CD4-positive, alpha-beta memory T cell (primary cell): ENCODE measurements around the gene COA8. TPM values are rescaled to one million over a fixed set of nuclear protein-coding genes. Genes with fewer than 3 reads are reported as not detected.

Source experiments
- CTCF ChIA-PET: fragments of 350-600 bp; sonication (Branson Sonifier 250); formaldehyde crosslinking; loops from one replicate; lab custom pipeline; 2021; ENCODE audit warnings: inconsistent platforms; ENCODE audit not compliant: partially characterized antibody; lab: Charles Lee
- POLR2A ChIA-PET: fragments of 350-600 bp; sonication (Branson Sonifier 250); formaldehyde crosslinking; loops from one replicate; lab custom pipeline; 2021; ENCODE audit not compliant: partially characterized antibody; lab: Charles Lee
- DNase-seq, 5 donors: peaks; one replicate each; pipeline versions ENCODE4 v3.0.0 to v3.0.0-alpha.2; 2020 to 2022; ENCODE audit warnings: mixed read lengths in 1 of 5
- H3K27ac ChIP-seq: one replicate; pipeline ENCODE4 v1.7.0; 2013; ENCODE audit warnings: low read depth, low read length
- H3K27me3 ChIP-seq: 2 replicates; pipeline ENCODE4 v1.7.0; 2013; ENCODE audit warnings: mild to moderate bottlenecking, low read length, moderate library complexity; ENCODE audit not compliant: insufficient read depth
- H3K36me3 ChIP-seq: 2 replicates; pipeline ENCODE4 v1.7.0; 2013; ENCODE audit warnings: mild to moderate bottlenecking, low read length, moderate library complexity; ENCODE audit not compliant: insufficient read depth
- H3K4me1 ChIP-seq: 2 replicates; pipeline ENCODE4 v1.7.0; 2013; ENCODE audit warnings: mild to moderate bottlenecking, low read length, moderate library complexity; ENCODE audit not compliant: insufficient read depth
- H3K4me3 ChIP-seq, 2 donors: one replicate each; pipeline ENCODE4 v1.7.0; 2013; ENCODE audit warnings: low read length in 2 of 2, mild to moderate bottlenecking in 1 of 2
- H3K9me3 ChIP-seq, 2 donors: one replicate each; pipeline ENCODE4 v1.7.0; 2013; ENCODE audit warnings: low read length in 2 of 2, control low read depth in 1 of 2; ENCODE audit not compliant: control insufficient read depth in 1 of 2
- H3K27ac Mint-ChIP-seq, 7 donors: one replicate each; pipeline ENCODE4 v1.8.0; 2020 to 2021; ENCODE audit warnings: mixed read lengths in 7 of 7, mild to moderate bottlenecking in 6 of 7, inconsistent platforms in 3 of 7, moderate library complexity in 3 of 7
- H3K27me3 Mint-ChIP-seq, 2 donors: one replicate each; pipeline ENCODE4 v1.8.0; 2020 to 2021; ENCODE audit warnings: mixed read lengths in 2 of 2
- H3K36me3 Mint-ChIP-seq, 2 donors: one replicate each; pipeline ENCODE4 v1.8.0; 2020 to 2021; ENCODE audit warnings: mixed read lengths in 2 of 2, inconsistent platforms in 1 of 2, mild to moderate bottlenecking in 1 of 2
- H3K4me1 Mint-ChIP-seq, 4 donors: one replicate each; pipeline ENCODE4 v1.8.0; 2020 to 2021; ENCODE audit warnings: mixed read lengths in 4 of 4, mild to moderate bottlenecking in 1 of 4
- H3K4me3 Mint-ChIP-seq, 8 donors: one replicate each; pipeline ENCODE4 v1.8.0; 2020 to 2021; ENCODE audit warnings: mixed read lengths in 8 of 8, mild to moderate bottlenecking in 7 of 8, moderate library complexity in 6 of 8, inconsistent platforms in 3 of 8
- H3K9me3 Mint-ChIP-seq, 8 donors: one replicate each; pipeline ENCODE4 v1.8.0; 2020 to 2021; ENCODE audit warnings: mixed read lengths in 8 of 8, mild to moderate bottlenecking in 5 of 8, inconsistent platforms in 3 of 8, moderate library complexity in 1 of 8
- intact Hi-C: fragments of 100-400 bp; cut with micrococcal nuclease; formaldehyde crosslinking; loops from one replicate; pipeline ENCODE4 v1.15.1; 2023
- polyA plus RNA-seq, 2 donors: library from polyadenylated mRNA; unstranded; fragments of 300-500 nt; fragmentation: Illumina TruSeq; gene quantifications; one replicate each; pipeline ENCODE4 v1.2.3, GENCODE V29; 2021
- total RNA-seq, 2 experiments: library from RNA; stranded (reverse); gene quantifications; one replicate each; pipeline ENCODE4 v1.2.3, GENCODE V29; 2021

The COA8 gene
- total and polyA plus RNA-seq, 4 experiments from 2014 or later = 26.1 to 63.9 (median 41.1) TPM

GRCh38 chr14:103532216-103533136, 30.3 kb upstream of the COA8 start:
- Mint-ChIP-seq H3K27me3 (no peaks in the 10 kb centered on the region), H3K27ac (peak overlapping the region in 3 of 7 donors; percentile 47 to 57 (median 53)), H3K36me3 (peaks cover 0 to 2% of the 10 kb centered on the region in 2 donors), H3K9me3 (no peaks in the 10 kb centered on the region), H3K4me3 (no peak overlapping the region), H3K4me1 (peaks cover 15 to 40% (median 24%) of the 10 kb centered on the region in 4 donors)
- Histone ChIP-seq H3K4me3 (no peak overlapping the region), H3K27me3 (no peaks in the 10 kb centered on the region), H3K9me3 (no peaks in the 10 kb centered on the region), H3K4me1 (peaks cover 30% of the 10 kb centered on the region), H3K36me3 (no peaks in the 10 kb centered on the region), H3K27ac (no peak overlapping the region)
- CTCF ChIA-PET = interaction anchor here (1.6 kb wide), 1 partner anchor 14 kb away, joined by 6 read pairs; no protein-coding TSS in a partner anchor
- DNase-seq = no peak
- POLR2A ChIA-PET = interaction anchor here (0.8 to 5.9 kb wide), 2 partner anchors 11 to 30 kb away, joined by 3 to 31 read pairs; partner anchors contain the start of genes BAG5 and COA8
- intact Hi-C loops = no loop called here

GRCh38 chr14:103533137-103533998, 29.4 kb upstream of the COA8 start:
- intact Hi-C loops = no loop called here
- no peaks in the 10 kb centered on the region for H3K27me3 ChIP-seq
- peaks cover 12 to 33% (median 19%) of the 10 kb centered on the region in 4 donors for H3K4me1 Mint-ChIP-seq
- H3K36me3 Mint-ChIP-seq = peaks cover 0 to 2% of the 10 kb centered on the region in 2 donors
- H3K27me3 Mint-ChIP-seq = no peaks in the 10 kb centered on the region
- no peaks in the 10 kb centered on the region for H3K9me3 ChIP-seq
- no peak overlapping the region for H3K4me3 Mint-ChIP-seq
- ChIA-PET CTCF (interaction anchor here (1.6 kb wide), 1 partner anchor 15 kb away, joined by 6 read pairs; no protein-coding TSS in a partner anchor), POLR2A (no interaction called here)
- H3K36me3 ChIP-seq = no peaks in the 10 kb centered on the region
- H3K4me3 ChIP-seq = no peak overlapping the region
- peak overlapping the region in 1 of 7 donors; percentile 18 for H3K27ac Mint-ChIP-seq
- DNase-seq = no peak
- H3K9me3 Mint-ChIP-seq = no peaks in the 10 kb centered on the region
- H3K4me1 ChIP-seq = peaks cover 23% of the 10 kb centered on the region
- no peak overlapping the region for H3K27ac ChIP-seq

- no peaks in the 10 kb centered on the region for H3K27me3 Mint-ChIP-seq
- ChIA-PET CTCF (interaction anchor here (1.6 kb wide), 1 partner anchor 16 kb away, joined by 6 read pairs; no protein-coding TSS in a partner anchor), POLR2A (no interaction called here)
- peaks cover 11 to 27% (median 17%) of the 10 kb centered on the region in 4 donors for H3K4me1 Mint-ChIP-seq
- no peaks in the 10 kb centered on the region for H3K36me3 ChIP-seq
- H3K36me3 Mint-ChIP-seq = no peaks in the 10 kb centered on the region
- H3K27me3 ChIP-seq = no peaks in the 10 kb centered on the region
- DNase-seq = no peak
- H3K4me1 ChIP-seq = peaks cover 18% of the 10 kb centered on the region
- intact Hi-C loops = no loop called here
- no peak overlapping the region for H3K4me3 ChIP-seq
- H3K4me3 Mint-ChIP-seq = no peak overlapping the region
- H3K27ac Mint-ChIP-seq = no peak overlapping the region
- no peak overlapping the region for H3K27ac ChIP-seq
- no peaks in the 10 kb centered on the region for H3K9me3 ChIP-seq
- no peaks in the 10 kb centered on the region for H3K9me3 Mint-ChIP-seq
Measured at GRCh38 chr14:103533999-103534575, 28.7 kb upstream of the COA8 start.

- CTCF ChIA-PET = no interaction called here
Measured at GRCh38 chr14:103534576-103535061, 28.1 kb upstream of the COA8 start.

DNA sequence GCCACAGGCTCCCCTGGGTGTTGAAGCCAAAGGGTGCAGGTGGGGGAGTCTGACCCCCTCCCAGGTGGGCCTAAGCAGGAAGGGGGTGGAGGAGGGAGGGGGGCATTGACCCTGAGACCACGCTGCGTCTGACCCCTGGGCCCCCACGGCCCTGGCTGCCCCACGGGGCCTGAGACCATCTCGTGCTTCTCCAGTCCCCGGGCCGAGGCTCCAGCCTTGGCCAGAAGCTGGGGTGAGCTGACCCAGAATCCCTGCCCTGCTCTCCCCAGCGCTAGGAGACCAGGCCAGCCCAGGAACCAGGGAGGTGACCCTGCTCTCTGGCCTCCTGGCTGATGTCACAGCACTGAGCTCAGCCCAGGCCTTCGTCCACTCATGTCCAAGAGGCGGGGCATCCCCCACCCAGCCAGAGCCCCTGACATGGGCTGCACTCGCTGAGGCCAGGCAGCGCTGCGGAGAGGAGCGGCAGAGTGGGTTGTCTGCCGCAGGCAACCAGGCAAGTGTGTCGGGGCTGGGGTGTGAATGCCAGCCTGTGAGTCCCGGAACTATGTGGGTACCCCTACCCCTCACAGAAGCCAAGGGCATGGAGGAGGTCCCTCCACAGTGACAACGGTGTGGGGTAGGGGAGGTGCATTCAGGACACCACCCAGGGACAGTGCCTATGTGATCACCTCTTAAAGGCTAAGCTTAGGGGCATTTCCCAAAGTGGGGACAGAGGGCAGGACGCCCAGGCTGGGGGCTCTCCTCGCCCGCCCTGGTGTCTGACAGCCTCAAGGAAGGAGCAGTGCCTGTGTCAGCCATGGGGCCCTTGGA, 27.5 kb upstream of the COA8 start:
- Mint-ChIP-seq H3K9me3 (no peaks in the 10 kb centered on the region), H3K27me3 (no peaks in the 10 kb centered on the region), H3K4me1 (peaks cover 5 to 16% (median 9%) of the 10 kb centered on the region in 4 donors), H3K4me3 (no peak overlapping the region), H3K27ac (no peak overlapping the region), H3K36me3 (no peaks in the 10 kb centered on the region)
- Histone ChIP-seq H3K27me3 (no peaks in the 10 kb centered on the region), H3K9me3 (no peaks in the 10 kb centered on the region), H3K4me3 (no peak overlapping the region), H3K4me1 (peaks cover 8% of the 10 kb centered on the region), H3K36me3 (no peaks in the 10 kb centered on the region), H3K27ac (no peak overlapping the region)
- ChIA-PET CTCF (interaction anchor here (1.3 kb wide), 1 partner anchor 14 kb away, joined by 3 read pairs; no protein-coding TSS in a partner anchor), POLR2A (interaction anchor here (0.7 kb wide), 1 partner anchor 93 kb away, joined by 3 read pairs; no protein-coding TSS in a partner anchor)
- DNase-seq = no peak
- intact Hi-C loops = no loop called here

More at GRCh38 chr14:103534576-103535061, 28.1 kb upstream of the COA8 start:
- Histone ChIP-seq H3K4me1 (peaks cover 14% of the 10 kb centered on the region), H3K36me3 (no peaks in the 10 kb centered on the region), H3K27ac (no peak overlapping the region), H3K27me3 (no peaks in the 10 kb centered on the region), H3K9me3 (no peaks in the 10 kb centered on the region), H3K4me3 (no peak overlapping the region)
- no peak overlapping the region for H3K27ac Mint-ChIP-seq
- POLR2A ChIA-PET = no interaction called here
- H3K27me3 Mint-ChIP-seq = no peaks in the 10 kb centered on the region
- DNase-seq = no peak
- intact Hi-C loops = no loop called here
- H3K4me1 Mint-ChIP-seq = peaks cover 8 to 23% (median 15%) of the 10 kb centered on the region in 4 donors
- H3K9me3 Mint-ChIP-seq = no peaks in the 10 kb centered on the region
- H3K36me3 Mint-ChIP-seq = no peaks in the 10 kb centered on the region
- H3K4me3 Mint-ChIP-seq = no peak overlapping the region

- Mint-ChIP-seq H3K9me3 (no peaks in the 10 kb centered on the region), H3K4me1 (peaks cover 2 to 11% (median 4%) of the 10 kb centered on the region in 4 donors), H3K36me3 (no peaks in the 10 kb centered on the region), H3K4me3 (no peak overlapping the region), H3K27me3 (no peaks in the 10 kb centered on the region), H3K27ac (no peak overlapping the region)
- ChIA-PET POLR2A (interaction anchor here (0.7 kb wide), 1 partner anchor 93 kb away, joined by 3 read pairs; no protein-coding TSS in a partner anchor), CTCF (interaction anchor here (1.3 to 1.6 kb wide), 2 partner anchors 11 to 15 kb away, joined by 3 read pairs; no protein-coding TSS in a partner anchor)
- DNase-seq = no peak
- no peaks in the 10 kb centered on the region for H3K27me3 ChIP-seq
- no peak overlapping the region for H3K27ac ChIP-seq
- H3K36me3 ChIP-seq = no peaks in the 10 kb centered on the region
- peaks cover under 1% of the 10 kb centered on the region for H3K4me1 ChIP-seq
- no peak overlapping the region for H3K4me3 ChIP-seq
- no peaks in the 10 kb centered on the region for H3K9me3 ChIP-seq
- intact Hi-C loops = no loop called here
Measured at GRCh38 chr14:103535891-103536565, 26.7 kb upstream of the COA8 start.
